ENCODE measurements around the gene TBCK.
"Not testable (repeated sequence)": the region's sequence is repeated elsewhere in the genome, so short reads cannot be mapped to it uniquely, and the experiment has no call there.

The TBCK gene

GRCh38 chr4:106240699-106241098 lies 75.3 kb downstream of the TBCK start:
- H3K36me3 Mint-ChIP-seq, result peaks cover 20% of the 10 kb centered on the region
- DNase-seq (ENCODE audit: low spot score in 2 of 2) (no peak), ATAC-seq (no peak)
- no peaks in the 10 kb centered on the region for H3K4me1 Mint-ChIP-seq
- H3K4me3 Mint-ChIP-seq, result no peak overlapping the region
- H3K27ac Mint-ChIP-seq, result no peak overlapping the region
- H3K9me3 Mint-ChIP-seq, result no peaks in the 10 kb centered on the region

- Mint-ChIP-seq H3K4me1 (no peaks in the 10 kb centered on the region), H3K9me3 (no peaks in the 10 kb centered on the region), H3K4me3 (no peak overlapping the region), H3K27ac (no peak overlapping the region), H3K36me3 (peaks cover 30% of the 10 kb centered on the region)
- peak; percentile 58 for ATAC-seq
- DNase-seq (ENCODE audit: low spot score in 2 of 2), result no peak
Measured at GRCh38 chr4:106238820-106239420, 77.1 kb downstream of the TBCK start.

- DNase-seq (ENCODE audit: low spot score in 2 of 2), result no peak
- Mint-ChIP-seq H3K4me1 (no peaks in the 10 kb centered on the region), H3K9me3 (no peaks in the 10 kb centered on the region), H3K4me3 (no peak overlapping the region), H3K27ac (no peak overlapping the region), H3K36me3 (peaks cover 76% of the 10 kb centered on the region)
- no peak for ATAC-seq
Measured at GRCh38 chr4:106231931-106232330, 84.1 kb downstream of the TBCK start.

GRCh38 chr4:106222548-106222947 lies 93.5 kb downstream of the TBCK start:
- H3K27ac Mint-ChIP-seq, result no peak overlapping the region
- no peaks in the 10 kb centered on the region for H3K4me1 Mint-ChIP-seq
- DNase-seq (ENCODE audit: low spot score in 2 of 2), result no peak
- peaks cover 12% of the 10 kb centered on the region for H3K36me3 Mint-ChIP-seq
- H3K4me3 Mint-ChIP-seq, result no peak overlapping the region
- no peak for ATAC-seq
- no peaks in the 10 kb centered on the region for H3K9me3 Mint-ChIP-seq

- not testable (repeated sequence) for DNase-seq (ENCODE audit: low spot score in 2 of 2); H3K4me1 Mint-ChIP-seq; ATAC-seq; H3K9me3 Mint-ChIP-seq; H3K27ac Mint-ChIP-seq; H3K4me3 Mint-ChIP-seq; H3K36me3 Mint-ChIP-seq
Measured at GRCh38 chr4:106213291-106213690, 102.7 kb downstream of the TBCK start.

GRCh38 chr4:106210021-106210420 lies 106.0 kb downstream of the TBCK start:
- Mint-ChIP-seq H3K9me3 (no peaks in the 10 kb centered on the region), H3K27ac (no peak overlapping the region), H3K4me3 (no peak overlapping the region), H3K36me3 (peaks cover 17% of the 10 kb centered on the region), H3K4me1 (no peaks in the 10 kb centered on the region)
- ATAC-seq, result no peak
- DNase-seq (ENCODE audit: low spot score in 2 of 2), result no peak

GRCh38 chr4:106208481-106209460 lies 107.2 kb downstream of the TBCK start:
- Mint-ChIP-seq H3K4me3 (no peak overlapping the region), H3K36me3 (peaks cover 17% of the 10 kb centered on the region), H3K27ac (no peak overlapping the region), H3K9me3 (no peaks in the 10 kb centered on the region), H3K4me1 (no peaks in the 10 kb centered on the region)
- no peak for DNase-seq (ENCODE audit: low spot score in 2 of 2)
- no peak for ATAC-seq

- no peaks in the 10 kb centered on the region for H3K9me3 Mint-ChIP-seq
Measured at GRCh38 chr4:106201373-106201772, 114.6 kb downstream of the TBCK start.

GRCh38 chr4:106195435-106195950 lies 120.5 kb downstream of the TBCK start:
- H3K9me3 Mint-ChIP-seq, result no peaks in the 10 kb centered on the region
- H3K4me1 Mint-ChIP-seq, result peaks cover 6% of the 10 kb centered on the region
- no peak overlapping the region for H3K27ac Mint-ChIP-seq
- no peak for DNase-seq (ENCODE audit: low spot score in 2 of 2)
- no peak for ATAC-seq
- H3K36me3 Mint-ChIP-seq, result peaks cover 27% of the 10 kb centered on the region
- no peak overlapping the region for H3K4me3 Mint-ChIP-seq

More at GRCh38 chr4:106201373-106201772, 114.6 kb downstream of the TBCK start:
- Mint-ChIP-seq H3K27ac (no peak overlapping the region), H3K36me3 (peaks cover 7% of the 10 kb centered on the region), H3K4me3 (no peak overlapping the region), H3K4me1 (peaks cover 6% of the 10 kb centered on the region)
- DNase-seq (ENCODE audit: low spot score in 2 of 2) (no peak), ATAC-seq (no peak)

GRCh38 chr4:106194801-106195200 lies 121.2 kb downstream of the TBCK start:
- no peak overlapping the region for H3K4me3 Mint-ChIP-seq
- H3K36me3 Mint-ChIP-seq, result peaks cover 27% of the 10 kb centered on the region
- DNase-seq (ENCODE audit: low spot score in 2 of 2), result no peak
- H3K9me3 Mint-ChIP-seq, result no peaks in the 10 kb centered on the region
- no peak for ATAC-seq
- H3K4me1 Mint-ChIP-seq, result peaks cover 6% of the 10 kb centered on the region
- H3K27ac Mint-ChIP-seq, result no peak overlapping the region

- peaks cover 27% of the 10 kb centered on the region for H3K36me3 Mint-ChIP-seq
- H3K4me3 Mint-ChIP-seq, result no peak overlapping the region
- peaks cover 3% of the 10 kb centered on the region for H3K4me1 Mint-ChIP-seq
- DNase-seq (ENCODE audit: low spot score in 2 of 2) (no peak), ATAC-seq (no peak)
- no peak overlapping the region for H3K27ac Mint-ChIP-seq
- no peaks in the 10 kb centered on the region for H3K9me3 Mint-ChIP-seq
Measured at GRCh38 chr4:106192131-106192530, 123.9 kb downstream of the TBCK start.

- Mint-ChIP-seq H3K4me3 (no peak overlapping the region), H3K36me3 (no peaks in the 10 kb centered on the region), H3K9me3 (peaks cover 14% of the 10 kb centered on the region), H3K4me1 (no peaks in the 10 kb centered on the region), H3K27ac (no peak overlapping the region)
- DNase-seq (ENCODE audit: low spot score in 2 of 2) (no peak), ATAC-seq (no peak)
Measured at GRCh38 chr4:106186201-106186600, 129.8 kb downstream of the TBCK start.

GRCh38 chr4:106183551-106183950 lies 132.5 kb downstream of the TBCK start:
- no peaks in the 10 kb centered on the region for H3K4me1 Mint-ChIP-seq
- peaks cover 21% of the 10 kb centered on the region for H3K9me3 Mint-ChIP-seq
- no peak overlapping the region for H3K4me3 Mint-ChIP-seq
- DNase-seq (ENCODE audit: low spot score in 2 of 2) (no peak), ATAC-seq (no peak)
- H3K27ac Mint-ChIP-seq, result no peak overlapping the region
- no peaks in the 10 kb centered on the region for H3K36me3 Mint-ChIP-seq

- no peak overlapping the region for H3K4me3 Mint-ChIP-seq
- no peak for ATAC-seq
- H3K4me1 Mint-ChIP-seq, result no peaks in the 10 kb centered on the region
- DNase-seq (ENCODE audit: low spot score in 2 of 2), result no peak
- H3K9me3 Mint-ChIP-seq, result no peaks in the 10 kb centered on the region
- H3K36me3 Mint-ChIP-seq, result no peaks in the 10 kb centered on the region
- no peak overlapping the region for H3K27ac Mint-ChIP-seq
Measured at GRCh38 chr4:106172861-106173260, 143.1 kb downstream of the TBCK start.

GRCh38 chr4:106165351-106166010 lies 150.5 kb downstream of the TBCK start:
- Mint-ChIP-seq H3K27ac (no peak overlapping the region), H3K36me3 (peaks cover 6% of the 10 kb centered on the region), H3K4me1 (no peaks in the 10 kb centered on the region), H3K4me3 (no peak overlapping the region), H3K9me3 (peaks cover 4% of the 10 kb centered on the region)
- DNase-seq (ENCODE audit: low spot score in 2 of 2) (no peak), ATAC-seq (no peak)

All from stimulated activated effector memory CD8-positive, alpha-beta T cell treated with anti-CD3 and anti-CD28 coated beads, Interleukin-12 subunit alpha, Interleukin-12 subunit beta, amount 100 ng/mL, for 72 hours (primary cell).